NCI-H2171 treated with DMSO at 0.1 percent for 48 hours (cell line): ENCODE measurements around the gene ARID1B.

Experiments used
- DNase-seq: peaks from one replicate; lab custom pipeline; 2025; lab: John Stamatoyannopoulos, UW

The ARID1B gene

DNA sequence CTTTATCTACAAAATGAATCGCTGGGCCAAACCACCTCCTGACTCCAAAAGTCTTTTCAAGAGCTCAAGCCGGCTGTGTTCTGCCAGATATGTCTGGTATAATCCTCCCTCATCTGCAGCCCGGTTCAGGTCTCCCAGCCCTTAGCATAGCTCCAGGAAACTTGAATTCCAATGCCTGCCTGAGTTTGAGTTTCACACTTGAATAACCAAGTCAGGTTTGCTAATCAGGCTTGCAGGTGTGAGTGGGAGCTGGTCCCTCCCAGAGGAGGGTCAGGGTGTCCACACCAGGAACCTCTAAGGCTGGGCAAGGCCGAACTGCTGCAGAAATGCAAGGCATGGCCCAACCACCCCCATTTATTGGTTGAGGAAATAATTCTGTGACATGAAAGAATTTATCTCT, 449.6 kb downstream of the ARID1B start:
- DNase-seq = no peak

DNA sequence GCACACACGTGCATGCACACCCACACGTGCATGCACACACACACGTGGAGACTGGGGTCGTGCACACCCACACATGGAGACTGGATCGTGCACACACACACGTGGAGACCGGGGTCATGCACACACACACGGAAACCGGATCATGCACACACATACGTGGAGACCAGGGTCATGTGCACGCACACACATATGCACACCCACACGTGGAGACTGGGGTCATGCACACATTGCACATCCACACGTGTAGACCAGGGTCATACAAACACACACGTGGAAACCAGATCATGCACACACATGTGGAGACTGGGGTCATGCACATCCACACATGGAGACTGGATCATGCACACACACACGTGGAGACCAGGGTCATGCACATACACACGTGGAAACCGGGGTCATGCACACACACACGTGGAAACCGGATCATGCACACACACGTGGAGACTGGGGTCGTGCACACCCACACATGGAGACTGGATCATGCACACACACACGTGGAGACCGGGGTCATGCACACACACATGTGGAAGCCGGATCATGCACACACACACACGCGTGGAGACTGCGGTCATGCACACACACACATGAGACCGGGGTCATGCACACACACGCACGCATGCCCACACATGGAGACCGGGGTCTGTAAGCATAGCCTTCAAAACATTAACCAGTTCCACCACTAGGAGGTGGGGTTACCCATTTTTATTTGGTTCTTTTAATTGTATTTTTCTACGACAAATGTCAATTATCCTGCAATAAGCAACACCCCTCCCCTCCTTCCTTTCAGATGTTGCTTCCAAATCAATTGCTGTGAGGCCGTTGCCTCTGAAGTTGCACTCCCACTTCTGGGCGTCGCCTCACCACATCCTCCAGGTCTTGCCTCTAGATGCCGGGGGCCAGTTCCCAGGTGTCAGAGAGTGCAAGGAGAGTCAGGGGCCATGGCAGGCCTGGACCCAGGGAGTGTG, 450.3 kb downstream of the ARID1B start:
- DNase-seq = no peak

DNA sequence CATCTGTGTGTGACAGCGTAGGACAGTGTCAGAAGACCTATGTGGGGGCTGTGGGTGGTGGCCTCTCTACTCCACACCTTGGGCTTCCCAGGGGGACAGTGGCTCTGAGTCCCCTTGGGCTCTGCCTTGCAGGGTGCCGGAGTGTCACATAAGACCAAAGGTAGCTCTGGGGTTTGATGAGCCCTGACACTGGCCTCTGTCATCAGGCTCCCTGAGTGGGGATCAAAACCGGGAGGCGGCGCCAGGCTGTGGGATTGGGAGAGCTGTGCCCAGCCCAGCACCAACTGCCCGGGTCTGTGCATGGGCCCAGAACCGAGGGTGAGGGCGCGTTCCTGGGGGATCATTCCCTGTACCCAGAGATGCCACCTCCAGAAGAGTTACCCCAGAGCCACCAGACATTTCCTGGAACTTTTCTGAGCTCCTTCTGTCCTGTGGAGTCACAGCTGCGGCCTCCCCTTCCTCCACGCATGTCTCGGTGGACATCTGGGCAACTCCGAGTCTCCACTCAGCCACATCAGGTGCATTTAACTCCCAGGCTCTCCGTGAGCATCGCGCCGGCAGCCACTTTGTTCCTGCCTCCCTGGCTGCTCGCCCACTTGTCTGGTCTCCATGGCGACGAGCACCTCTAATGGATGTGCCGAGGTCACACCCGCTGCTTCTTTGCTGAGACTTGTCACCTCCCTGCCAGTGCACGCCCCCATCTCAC, 451.4 kb downstream of the ARID1B start:
- DNase-seq = peak; percentile 96

DNA sequence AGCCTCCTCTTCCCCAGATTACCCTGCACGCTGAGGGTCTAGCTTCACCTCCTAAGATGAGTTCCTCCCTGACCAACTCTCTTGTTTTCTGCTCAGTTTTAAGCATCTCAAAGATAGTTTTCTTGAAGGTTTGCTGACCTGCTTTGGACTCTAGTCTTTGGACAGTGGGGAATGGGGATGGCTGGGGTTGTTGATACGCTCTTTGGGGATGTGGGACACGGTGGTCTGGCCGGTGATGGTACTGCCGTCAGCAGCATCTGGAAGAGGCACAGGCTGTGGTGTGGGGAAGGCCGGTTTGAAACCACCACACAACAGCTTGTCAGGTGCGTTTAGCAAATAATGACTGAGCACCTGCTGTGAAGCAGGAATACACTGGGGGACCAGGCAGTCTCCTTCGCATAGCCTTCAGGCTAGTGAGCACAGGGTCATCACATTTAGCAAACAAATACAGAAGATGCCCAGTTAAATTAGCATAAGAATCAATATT, 452.0 kb downstream of the ARID1B start:
- DNase-seq = peak; percentile 82

DNA sequence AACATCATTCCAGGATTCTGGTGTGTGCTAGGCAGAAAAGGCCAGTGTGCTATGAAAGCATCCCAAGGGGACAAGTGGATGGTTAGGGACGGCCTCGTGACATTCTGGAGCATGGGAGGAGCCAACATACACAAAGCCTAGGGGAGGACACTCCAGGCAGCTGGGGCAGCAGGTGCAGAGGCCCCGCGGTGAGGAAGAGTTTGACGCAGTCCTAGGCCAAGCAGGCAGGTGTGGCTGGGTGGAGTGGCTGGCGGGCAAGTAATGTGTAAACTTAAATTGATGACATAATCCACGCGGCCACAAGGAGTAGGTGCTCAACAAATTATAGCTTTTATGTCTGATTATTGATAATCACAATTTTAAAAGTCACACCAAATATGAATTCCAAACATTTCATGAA, 452.5 kb downstream of the ARID1B start:
- peak; percentile 98 for DNase-seq

DNA sequence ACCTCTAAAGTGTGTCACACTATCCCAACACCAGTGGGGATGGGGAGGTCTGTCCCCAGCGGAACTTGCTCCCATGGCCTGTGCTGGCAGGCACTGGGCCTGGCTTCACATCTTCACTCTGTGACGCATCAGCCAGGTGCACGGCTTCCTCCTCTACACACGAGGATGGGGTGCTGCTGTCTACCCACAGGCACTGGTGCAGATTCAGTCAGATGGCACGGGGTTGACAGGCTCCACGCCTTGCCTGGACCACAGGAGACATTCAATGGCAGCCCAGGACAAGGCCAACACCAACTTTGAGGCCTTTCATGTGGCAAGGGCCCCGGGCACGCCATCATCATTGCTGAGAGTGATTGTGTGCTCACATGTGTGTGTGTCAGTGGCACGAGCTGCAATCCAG, 453.7 kb downstream of the ARID1B start:
- DNase-seq = no peak

DNA sequence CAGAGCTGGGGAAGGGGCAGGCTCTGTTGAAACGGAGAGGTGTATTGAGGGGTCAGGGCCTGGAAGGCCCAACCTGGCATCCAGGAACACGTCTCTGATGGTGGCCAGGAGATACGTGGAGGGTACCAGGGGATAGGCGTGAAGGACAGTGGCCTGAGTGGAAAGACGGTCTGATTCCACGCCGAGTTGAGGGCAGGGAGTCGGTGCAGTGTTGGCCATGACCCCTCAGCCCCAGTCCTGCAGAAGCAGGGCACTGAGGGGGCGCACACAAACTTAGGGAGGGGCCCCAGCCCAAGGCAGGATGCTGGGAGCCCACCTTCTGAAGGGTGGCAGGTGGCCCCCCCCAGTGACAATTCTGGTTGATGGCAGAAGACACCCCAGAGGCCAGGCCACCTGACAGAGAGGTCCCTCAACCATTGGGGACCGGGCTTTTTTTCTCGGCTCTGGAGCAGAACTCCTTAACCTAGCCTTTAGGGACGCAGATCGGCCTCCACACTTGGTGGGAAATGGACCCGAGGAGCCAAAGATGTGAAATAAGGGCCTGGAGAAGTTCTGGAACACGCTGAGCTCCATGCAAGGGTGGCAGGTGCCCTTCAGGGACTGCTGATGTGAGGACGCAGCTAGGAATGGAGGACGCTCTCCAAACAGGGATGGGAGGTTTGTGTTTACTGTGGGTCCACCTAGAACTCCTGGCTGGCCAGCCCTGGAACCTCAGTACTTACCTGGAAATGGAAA, 455.1 kb downstream of the ARID1B start:
- no peak for DNase-seq

DNA sequence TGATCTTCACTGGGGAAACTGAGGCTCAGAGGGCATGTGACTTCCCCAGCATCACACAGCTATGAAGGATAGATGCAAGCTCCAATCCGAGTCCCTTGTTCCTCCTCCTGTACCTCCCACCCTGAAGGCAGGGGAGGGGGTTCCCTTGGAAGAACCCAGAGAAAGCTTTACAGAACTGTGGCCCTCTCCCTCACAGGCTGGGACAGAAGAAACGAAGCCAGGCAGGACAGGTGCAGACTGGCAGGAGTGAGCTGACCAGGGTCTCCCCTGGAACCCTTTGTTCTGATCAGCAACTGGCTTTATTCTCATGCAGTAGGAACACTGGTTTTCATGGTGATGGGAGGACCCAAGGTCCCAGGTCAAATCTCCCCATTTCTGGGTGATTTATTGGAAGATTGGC, 456.0 kb downstream of the ARID1B start:
- no peak for DNase-seq

DNA sequence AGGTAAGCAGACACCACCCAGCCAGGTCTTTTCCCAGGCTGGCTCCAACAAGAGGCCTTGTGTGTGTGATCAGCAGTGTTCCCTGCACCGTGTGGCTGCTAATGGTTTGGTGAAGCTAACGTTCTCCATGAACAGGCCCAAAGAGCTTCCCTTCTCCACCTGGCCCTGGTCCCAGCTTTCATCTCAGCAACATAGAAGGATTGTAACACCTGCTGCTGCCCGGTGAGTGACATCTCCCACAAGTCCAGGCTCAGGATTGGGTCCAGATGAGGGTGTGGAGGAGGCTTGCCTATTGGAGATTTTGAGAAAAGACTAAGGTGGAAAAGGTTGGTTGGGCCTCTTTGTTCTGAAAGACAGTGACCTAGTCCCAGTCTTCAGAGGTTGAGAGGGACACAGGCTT, 456.5 kb downstream of the ARID1B start:
- no peak for DNase-seq

DNA sequence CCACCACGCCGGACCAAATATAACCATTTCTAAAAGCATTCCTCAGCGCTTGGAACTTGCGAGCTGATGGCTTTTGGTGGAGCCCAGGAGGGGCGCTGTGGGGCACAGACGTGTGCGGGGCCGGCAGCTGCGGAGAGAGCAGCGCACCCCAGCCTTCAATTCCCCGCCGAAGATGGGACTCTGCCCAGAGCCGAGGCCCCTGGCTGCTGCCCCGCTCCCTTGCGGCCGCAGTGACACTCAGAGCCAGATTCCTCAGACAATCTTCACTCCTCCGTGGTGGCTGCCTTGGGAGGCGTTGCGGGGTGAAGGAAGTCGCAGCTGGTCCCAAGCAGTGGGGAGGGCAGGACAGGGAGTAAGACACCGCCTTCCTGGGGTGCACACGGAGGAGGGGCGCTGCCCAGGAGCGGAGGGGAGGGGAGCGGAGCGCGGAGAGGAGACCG, 458.4 kb downstream of the ARID1B start:
- DNase-seq = no peak

DNA sequence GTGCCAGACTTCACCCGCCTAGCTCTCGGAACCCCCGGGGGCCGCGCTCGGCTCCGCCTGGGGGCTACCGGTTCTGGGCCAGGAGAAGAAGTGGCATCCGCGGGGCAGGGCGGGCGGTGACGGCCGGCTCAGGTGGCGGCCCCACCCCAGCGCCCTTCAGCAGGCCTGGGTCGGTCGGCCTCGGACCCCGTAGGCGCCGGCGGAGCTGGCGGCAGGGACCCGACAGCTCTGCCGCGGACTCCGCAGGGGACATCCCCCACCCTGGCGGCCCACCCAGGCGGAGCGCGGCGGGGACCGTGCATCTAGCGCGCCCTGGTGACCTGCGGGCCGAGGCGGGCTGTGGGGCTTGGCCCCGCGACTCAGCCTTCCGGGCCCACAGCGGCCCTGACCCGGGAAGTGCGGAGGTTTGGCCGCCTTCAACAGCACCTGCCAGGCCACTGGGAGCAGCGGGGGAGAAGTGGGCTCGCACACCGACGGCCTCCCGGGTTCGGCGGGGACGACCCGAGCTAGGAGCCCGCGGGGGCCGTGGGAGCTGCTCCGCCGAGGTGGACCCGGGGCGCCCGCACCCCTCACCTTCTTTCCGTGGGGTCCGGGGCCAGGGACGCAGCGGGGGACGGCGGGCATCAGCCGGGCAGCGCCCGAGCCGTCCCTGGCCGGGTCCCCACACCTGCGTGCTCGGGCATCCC, 459.0 kb downstream of the ARID1B start:
- DNase-seq = no peak

DNA sequence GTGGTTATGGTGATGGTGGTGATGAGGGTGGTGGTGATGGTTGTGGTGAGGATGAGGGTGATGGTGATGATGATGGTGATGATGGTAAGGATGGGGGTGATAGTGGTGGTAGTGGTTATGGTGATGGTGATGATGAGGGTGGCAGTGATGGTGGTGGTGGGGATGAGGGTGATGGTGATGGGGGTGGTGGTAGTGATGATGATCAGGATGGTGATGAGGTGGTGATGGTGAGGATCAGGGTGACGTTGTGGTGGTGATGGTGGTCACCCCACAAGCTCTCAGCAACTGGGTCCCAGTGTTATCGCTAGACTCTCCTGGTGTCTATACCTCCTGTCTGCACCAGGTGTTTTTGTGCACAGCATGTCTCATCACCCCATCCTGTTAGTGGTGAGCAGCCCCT, 461.2 kb downstream of the ARID1B start:
- DNase-seq = no peak

DNA sequence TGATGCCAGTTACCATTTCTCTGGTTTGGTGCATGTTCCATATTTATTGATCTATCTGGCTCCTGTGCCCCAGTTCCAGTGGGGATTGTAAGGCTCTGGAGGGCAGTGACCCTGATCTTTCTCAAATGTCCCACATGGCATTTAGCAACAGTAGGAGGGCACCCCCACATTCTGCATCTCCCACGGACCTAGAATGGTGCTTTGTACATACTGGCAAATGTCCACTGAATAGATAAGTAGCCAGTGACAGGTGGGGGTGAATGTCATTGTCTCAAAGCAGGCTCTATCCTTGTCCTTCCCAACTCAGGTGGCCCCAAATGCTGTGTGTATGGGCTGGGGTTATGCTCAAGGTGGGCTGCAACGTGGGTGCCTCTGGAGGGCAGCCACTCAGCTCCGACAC, 462.0 kb downstream of the ARID1B start:
- no peak for DNase-seq

DNA sequence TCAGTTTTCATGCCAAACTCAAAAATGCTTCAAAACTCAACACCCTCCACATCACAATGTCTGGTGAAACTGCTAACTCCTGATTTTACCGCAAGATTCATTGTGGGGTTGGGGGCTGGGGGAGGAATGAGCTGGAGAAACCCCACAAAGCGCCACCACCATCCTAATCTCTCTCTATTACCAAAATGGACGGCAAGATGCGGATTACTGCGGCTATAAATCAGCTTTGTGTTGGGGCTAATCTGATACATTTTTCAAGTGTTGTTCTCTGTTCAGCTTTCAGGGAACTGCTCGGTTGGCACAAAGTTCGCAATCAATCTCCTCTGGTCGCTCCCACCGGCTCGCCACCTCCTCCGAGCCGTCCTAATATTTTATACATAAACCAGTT, 462.5 kb downstream of the ARID1B start:
- DNase-seq = no peak

DNA sequence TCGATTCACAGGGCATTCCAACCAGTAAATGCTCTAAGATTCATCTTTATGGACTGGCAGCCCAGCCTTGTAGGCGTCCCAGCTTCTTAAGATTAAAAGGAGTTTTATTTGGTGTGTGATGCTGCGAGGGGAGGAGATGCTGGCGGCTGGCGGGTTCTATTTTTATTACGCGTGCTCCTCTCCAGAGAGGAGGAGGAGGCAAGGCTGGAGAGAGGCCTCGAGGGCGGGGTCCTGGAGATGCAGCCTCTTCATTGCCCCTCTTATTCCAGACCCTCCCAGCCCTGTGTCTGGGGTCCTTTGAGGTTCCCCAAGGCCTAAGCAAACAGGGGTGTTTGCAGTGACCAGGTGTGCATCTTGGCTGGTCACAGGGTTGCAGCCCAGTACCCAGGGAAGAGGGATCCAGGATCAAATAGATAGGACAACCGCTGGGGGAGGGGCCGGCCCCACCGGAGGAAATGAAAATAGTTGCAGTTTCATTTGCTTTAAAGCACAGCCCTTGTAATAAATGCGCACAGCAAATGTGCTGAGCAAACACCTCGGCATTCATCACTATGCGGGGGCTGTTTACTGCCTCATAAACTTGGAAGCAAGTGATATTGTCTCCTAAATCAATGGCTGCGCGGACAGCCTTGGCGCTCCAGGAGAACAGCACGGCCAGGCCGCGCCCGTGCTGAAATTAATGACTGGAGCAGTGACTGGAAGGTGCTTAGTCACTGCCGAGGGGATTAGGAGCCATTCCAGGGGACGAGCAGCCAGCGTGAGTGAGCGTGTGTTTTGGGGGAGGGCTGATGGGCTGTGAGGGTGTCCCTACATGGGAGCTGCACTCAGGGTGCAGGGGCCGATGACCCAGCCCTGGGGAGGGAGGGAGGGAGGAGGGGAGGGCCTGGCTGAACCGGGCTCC, 463.1 kb downstream of the ARID1B start:
- no peak for DNase-seq

DNA sequence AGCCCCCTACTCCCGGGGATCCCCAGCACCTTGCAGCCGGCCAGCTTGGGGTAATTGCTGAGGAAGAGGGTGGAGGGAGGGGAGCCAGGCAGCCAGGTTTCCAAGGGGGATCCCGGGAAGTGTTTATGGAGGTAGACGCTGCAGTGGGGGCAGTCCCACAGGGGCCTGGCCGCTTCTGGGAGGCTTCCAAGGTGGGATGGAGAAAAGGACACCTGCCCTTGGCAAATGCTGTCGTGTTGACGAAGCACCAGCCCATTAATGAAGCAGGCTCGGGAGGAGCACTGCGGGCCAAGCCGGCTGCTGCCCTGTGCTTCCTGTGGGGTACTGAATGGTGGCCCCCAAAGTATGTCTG, 463.8 kb downstream of the ARID1B start:
- no peak for DNase-seq

DNA sequence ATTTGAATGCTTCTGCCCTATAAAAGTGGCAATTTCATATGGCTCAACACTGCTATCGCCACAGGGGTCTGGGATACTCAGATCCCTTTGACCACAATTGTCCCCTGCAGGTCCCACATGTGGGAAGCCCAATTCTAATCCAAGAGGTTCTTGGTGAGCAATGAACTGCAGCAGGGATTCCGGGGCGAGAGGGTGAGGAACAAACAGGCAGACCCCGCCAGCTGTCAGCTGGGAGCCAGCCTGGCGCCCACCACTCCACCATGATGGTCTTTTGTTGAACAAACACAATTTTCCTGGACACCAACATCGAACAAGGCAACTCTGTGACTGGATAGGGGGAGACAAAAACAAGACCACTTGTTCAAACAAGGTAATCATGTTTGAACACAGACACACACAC, 465.6 kb downstream of the ARID1B start:
- no peak for DNase-seq

DNA sequence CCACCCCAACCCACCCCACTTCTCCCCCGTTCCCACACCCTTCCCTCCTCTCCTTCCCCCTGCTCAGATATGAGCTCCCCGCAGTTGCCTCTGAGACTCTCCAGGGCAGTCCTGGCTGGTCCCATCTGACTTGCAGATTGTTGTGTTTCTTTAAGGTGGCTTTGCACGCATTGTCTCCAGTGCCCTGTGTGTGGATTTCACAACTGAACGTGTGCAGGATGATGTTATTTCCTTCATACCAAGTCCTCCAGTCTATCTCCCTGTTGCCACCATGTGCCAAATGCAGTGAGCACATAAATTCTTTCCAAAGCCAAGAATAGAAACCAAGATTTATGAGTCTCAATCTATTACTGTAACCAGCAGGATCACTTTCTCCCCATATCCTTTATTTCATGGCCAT, 467.0 kb downstream of the ARID1B start:
- no peak for DNase-seq

DNA sequence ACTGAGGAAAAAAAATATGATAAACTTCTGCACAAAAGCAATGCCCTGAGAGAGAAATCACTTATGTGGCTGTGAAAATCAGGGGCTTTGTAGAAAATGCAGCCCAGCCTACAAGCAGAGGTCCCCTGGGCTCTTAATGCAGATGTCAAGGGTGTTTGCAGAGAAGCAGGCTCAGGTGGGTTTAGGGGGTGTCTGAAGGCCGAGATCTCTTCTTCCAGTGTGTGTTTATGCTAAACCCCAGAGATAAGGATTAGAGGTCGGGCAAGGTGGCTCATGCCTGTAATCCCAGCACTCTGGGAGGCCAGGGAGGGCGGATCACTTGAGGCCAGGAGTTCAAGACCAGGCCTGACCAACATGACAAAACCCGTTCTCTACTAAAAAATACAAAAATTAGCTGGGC, 467.6 kb downstream of the ARID1B start:
- no peak for DNase-seq

DNA sequence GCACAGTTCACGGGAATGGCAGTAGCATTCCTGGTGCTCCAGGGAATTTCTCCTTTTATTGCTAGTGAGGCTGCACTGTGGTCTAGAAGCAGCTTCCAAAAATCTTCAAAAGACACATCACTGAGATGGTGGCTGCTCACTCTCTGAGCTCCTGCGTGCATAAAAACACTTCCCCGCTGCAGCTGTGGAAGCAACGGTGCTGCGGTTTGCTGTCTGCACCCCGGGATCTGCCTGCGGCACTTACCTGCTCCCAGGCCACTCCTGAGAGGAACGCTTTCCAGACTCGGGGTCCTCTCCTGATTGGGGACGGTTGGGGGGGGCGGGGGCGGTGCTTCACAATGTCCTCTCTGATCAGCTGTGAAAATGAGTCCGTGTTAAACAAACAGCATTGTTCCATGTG, 468.3 kb downstream of the ARID1B start:
- no peak for DNase-seq

DNA sequence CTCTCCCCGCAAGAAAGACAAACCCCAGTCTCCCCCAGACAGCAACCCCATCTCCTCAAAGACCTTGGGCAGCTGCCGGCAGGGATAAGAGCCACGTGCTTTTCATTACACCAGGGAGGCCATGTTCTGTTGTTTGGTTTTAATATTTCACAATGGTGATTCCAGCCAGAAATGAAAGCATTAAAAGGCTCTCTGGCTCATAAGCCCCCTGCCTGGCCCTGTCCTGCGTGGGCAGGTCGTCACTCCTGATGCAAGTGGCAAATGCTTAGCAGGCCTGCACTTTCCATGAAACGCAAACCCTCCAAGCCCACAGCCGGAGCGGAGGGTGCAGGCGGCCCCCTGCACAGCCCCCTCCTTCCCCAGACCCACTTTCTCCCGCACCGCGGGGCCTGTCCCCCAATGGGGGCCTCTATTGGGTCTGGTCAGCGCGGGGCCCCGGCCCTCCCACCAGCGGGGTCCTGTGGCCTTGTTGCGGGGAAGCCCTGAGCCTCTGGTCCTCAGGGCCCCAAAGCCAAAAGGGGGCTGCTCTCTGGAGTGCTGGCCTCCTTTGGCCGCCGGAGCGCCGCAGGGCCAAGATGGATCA, 469.0 kb downstream of the ARID1B start:
- no peak for DNase-seq
